HepG2 (cell line): ENCODE data around the gene NOTUM. TPM values are rescaled to one million over a fixed set of nuclear protein-coding genes. Genes with fewer than 3 reads are reported as not detected.

Experiments used
- ADNP ChIP-seq: sonication (generic); formaldehyde crosslinking; IDR thresholded peaks from 2 replicates; pipeline ENCODE4 v1.4.0; 2020; ENCODE audit warnings: missing genetic modification reagents
- FOXC1 ChIP-seq: sonication (generic); formaldehyde crosslinking; IDR thresholded peaks from 2 replicates; pipeline ENCODE4 v1.8.0; 2022; ENCODE audit warnings: mild to moderate bottlenecking, missing genetic modification reagents, borderline replicate concordance
- POGZ ChIP-seq: sonication (generic); formaldehyde crosslinking; IDR thresholded peaks from 2 replicates; pipeline ENCODE4 v1.4.0; 2020; ENCODE audit warnings: mild to moderate bottlenecking, missing genetic modification reagents
- SMARCC2 ChIP-seq: fragments of 450-650 bp; IDR thresholded peaks from 2 replicates; pipeline ENCODE4 v1.6.1; 2017; ENCODE audit warnings: antibody characterized with exemption, mild to moderate bottlenecking
- SP140L ChIP-seq: sonication (generic); formaldehyde crosslinking; IDR thresholded peaks from 2 replicates; pipeline ENCODE4 v1.4.0; 2020; ENCODE audit warnings: missing genetic modification reagents, borderline replicate concordance
- ZFY ChIP-seq: sonication (generic); formaldehyde crosslinking; IDR thresholded peaks from 2 replicates; pipeline ENCODE4 v1.4.0; 2020; ENCODE audit warnings: missing genetic modification reagents
- ZNF17 ChIP-seq: sonication (generic); formaldehyde crosslinking; IDR thresholded peaks from 2 replicates; pipeline ENCODE4 v1.5.0; 2020; ENCODE audit warnings: mild to moderate bottlenecking, missing genetic modification reagents
- ZNF20 ChIP-seq: sonication (generic); formaldehyde crosslinking; IDR thresholded peaks from 2 replicates; pipeline ENCODE4 v1.4.0; 2020; ENCODE audit warnings: mild to moderate bottlenecking, moderate library complexity, missing genetic modification reagents
- ZNF350 ChIP-seq: sonication (generic); formaldehyde crosslinking; IDR thresholded peaks from 2 replicates; pipeline ENCODE4 v1.4.0; 2020; ENCODE audit warnings: mild to moderate bottlenecking, low read depth, missing genetic modification reagents, borderline replicate concordance
- polyA plus RNA-seq, 8 experiments: library from polyadenylated mRNA; depleted of rRNA in 3 of 8; stranded (reverse) in 7 of 8; unstranded in 1 of 8; fragments of >200 nt; fragmentation: Illumina TruSeq in 4 of 8; extraction: Trizol in 4 of 8; gene quantifications; 2 replicates each; pipeline versions ENCODE4 v1.2.1 to v1.2.3, GENCODE V29; 2011 to 2016; ENCODE audit warnings: low read depth in 4 of 8, missing spikeins in 1 of 8, mixed read lengths in 1 of 8; ENCODE audit not compliant: insufficient read depth in 1 of 8
- total RNA-seq, 5 experiments: library from RNA; depleted of rRNA; stranded (reverse); fragments of >200 nt; fragmentation: Illumina TruSeq; extraction: Trizol; gene quantifications; 2 replicates each; pipeline ENCODE4 v1.2.3, GENCODE V29; 2016; ENCODE audit warnings: low read depth in 1 of 5
- TF ChIP-seq, protein P1 (sequence below), 2 experiments: fragments of 450-650 bp in 1 of 2; sonication (generic) in 1 of 2; formaldehyde crosslinking in 1 of 2; IDR thresholded peaks; 2 replicates each; pipeline versions ENCODE4 v1.6.1 to v1.8.0; 2016 to 2022; ENCODE audit warnings: antibody characterized with exemption in 1 of 2, mild to moderate bottlenecking in 1 of 2, missing genetic modification reagents in 1 of 2
- TF ChIP-seq, protein P2 (sequence below): sonication (generic); formaldehyde crosslinking; IDR thresholded peaks from 2 replicates; pipeline ENCODE4 v1.4.0; 2020; ENCODE audit warnings: mild to moderate bottlenecking, missing genetic modification reagents
- TF ChIP-seq, protein P3 (sequence below): sonication (generic); formaldehyde crosslinking; IDR thresholded peaks from 2 replicates; pipeline ENCODE4 v1.5.0; 2020; ENCODE audit warnings: missing genetic modification reagents

The NOTUM gene
- total and polyA plus RNA-seq, 2 of the 13 experiments (the other 11 are each of a cell fraction or from before 2014, with no cell fraction given): 150 to 160 TPM

DNA sequence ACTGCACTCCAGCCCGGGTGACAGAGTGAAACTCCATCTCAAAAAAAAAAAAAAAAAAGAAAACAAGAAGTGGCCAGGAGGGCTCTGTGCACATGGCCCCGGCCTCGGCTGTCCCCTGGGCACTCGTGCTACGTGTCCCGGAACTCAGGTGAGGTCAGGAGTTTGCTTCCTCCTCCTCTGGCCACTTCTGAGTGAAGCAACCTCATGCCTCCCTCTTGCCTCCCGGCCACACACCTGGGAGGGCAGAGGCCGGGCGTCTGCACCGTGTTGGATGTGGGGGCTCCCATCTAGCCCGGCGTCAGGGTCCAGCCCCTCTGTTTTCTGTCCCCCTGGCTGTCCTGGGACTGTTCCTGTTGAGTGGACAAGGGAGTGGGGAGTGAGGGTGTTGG is 38.6 kb upstream of the NOTUM start (continued):
- TF ChIP-seq, protein P1, sequence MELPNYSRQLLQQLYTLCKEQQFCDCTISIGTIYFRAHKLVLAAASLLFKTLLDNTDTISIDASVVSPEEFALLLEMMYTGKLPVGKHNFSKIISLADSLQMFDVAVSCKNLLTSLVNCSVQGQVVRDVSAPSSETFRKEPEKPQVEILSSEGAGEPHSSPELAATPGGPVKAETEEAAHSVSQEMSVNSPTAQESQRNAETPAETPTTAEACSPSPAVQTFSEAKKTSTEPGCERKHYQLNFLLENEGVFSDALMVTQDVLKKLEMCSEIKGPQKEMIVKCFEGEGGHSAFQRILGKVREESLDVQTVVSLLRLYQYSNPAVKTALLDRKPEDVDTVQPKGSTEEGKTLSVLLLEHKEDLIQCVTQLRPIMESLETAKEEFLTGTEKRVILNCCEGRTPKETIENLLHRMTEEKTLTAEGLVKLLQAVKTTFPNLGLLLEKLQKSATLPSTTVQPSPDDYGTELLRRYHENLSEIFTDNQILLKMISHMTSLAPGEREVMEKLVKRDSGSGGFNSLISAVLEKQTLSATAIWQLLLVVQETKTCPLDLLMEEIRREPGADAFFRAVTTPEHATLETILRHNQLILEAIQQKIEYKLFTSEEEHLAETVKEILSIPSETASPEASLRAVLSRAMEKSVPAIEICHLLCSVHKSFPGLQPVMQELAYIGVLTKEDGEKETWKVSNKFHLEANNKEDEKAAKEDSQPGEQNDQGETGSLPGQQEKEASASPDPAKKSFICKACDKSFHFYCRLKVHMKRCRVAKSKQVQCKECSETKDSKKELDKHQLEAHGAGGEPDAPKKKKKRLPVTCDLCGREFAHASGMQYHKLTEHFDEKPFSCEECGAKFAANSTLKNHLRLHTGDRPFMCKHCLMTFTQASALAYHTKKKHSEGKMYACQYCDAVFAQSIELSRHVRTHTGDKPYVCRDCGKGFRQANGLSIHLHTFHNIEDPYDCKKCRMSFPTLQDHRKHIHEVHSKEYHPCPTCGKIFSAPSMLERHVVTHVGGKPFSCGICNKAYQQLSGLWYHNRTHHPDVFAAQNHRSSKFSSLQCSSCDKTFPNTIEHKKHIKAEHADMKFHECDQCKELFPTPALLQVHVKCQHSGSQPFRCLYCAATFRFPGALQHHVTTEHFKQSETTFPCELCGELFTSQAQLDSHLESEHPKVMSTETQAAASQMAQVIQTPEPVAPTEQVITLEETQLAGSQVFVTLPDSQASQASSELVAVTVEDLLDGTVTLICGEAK (IDR thresholded peaks at IDR 0.05): no peak
- TF ChIP-seq, protein P1 (CRISPR knock-in tag; IDR thresholded peaks at IDR 0.05): no peak; the same call in 1 of the 2 replicates
- TF ChIP-seq ZNF20 (CRISPR knock-in tag) (no peak), ZNF17 (CRISPR knock-in tag) (no peak), SMARCC2 (no peak), ADNP (CRISPR knock-in tag) (no peak), ZFY (no peak), POGZ (CRISPR knock-in tag) (no peak), FOXC1 (no peak), SP140L (CRISPR knock-in tag) (no peak), ZNF350 (CRISPR knock-in tag) (no peak)
- TF ChIP-seq, protein P2, sequence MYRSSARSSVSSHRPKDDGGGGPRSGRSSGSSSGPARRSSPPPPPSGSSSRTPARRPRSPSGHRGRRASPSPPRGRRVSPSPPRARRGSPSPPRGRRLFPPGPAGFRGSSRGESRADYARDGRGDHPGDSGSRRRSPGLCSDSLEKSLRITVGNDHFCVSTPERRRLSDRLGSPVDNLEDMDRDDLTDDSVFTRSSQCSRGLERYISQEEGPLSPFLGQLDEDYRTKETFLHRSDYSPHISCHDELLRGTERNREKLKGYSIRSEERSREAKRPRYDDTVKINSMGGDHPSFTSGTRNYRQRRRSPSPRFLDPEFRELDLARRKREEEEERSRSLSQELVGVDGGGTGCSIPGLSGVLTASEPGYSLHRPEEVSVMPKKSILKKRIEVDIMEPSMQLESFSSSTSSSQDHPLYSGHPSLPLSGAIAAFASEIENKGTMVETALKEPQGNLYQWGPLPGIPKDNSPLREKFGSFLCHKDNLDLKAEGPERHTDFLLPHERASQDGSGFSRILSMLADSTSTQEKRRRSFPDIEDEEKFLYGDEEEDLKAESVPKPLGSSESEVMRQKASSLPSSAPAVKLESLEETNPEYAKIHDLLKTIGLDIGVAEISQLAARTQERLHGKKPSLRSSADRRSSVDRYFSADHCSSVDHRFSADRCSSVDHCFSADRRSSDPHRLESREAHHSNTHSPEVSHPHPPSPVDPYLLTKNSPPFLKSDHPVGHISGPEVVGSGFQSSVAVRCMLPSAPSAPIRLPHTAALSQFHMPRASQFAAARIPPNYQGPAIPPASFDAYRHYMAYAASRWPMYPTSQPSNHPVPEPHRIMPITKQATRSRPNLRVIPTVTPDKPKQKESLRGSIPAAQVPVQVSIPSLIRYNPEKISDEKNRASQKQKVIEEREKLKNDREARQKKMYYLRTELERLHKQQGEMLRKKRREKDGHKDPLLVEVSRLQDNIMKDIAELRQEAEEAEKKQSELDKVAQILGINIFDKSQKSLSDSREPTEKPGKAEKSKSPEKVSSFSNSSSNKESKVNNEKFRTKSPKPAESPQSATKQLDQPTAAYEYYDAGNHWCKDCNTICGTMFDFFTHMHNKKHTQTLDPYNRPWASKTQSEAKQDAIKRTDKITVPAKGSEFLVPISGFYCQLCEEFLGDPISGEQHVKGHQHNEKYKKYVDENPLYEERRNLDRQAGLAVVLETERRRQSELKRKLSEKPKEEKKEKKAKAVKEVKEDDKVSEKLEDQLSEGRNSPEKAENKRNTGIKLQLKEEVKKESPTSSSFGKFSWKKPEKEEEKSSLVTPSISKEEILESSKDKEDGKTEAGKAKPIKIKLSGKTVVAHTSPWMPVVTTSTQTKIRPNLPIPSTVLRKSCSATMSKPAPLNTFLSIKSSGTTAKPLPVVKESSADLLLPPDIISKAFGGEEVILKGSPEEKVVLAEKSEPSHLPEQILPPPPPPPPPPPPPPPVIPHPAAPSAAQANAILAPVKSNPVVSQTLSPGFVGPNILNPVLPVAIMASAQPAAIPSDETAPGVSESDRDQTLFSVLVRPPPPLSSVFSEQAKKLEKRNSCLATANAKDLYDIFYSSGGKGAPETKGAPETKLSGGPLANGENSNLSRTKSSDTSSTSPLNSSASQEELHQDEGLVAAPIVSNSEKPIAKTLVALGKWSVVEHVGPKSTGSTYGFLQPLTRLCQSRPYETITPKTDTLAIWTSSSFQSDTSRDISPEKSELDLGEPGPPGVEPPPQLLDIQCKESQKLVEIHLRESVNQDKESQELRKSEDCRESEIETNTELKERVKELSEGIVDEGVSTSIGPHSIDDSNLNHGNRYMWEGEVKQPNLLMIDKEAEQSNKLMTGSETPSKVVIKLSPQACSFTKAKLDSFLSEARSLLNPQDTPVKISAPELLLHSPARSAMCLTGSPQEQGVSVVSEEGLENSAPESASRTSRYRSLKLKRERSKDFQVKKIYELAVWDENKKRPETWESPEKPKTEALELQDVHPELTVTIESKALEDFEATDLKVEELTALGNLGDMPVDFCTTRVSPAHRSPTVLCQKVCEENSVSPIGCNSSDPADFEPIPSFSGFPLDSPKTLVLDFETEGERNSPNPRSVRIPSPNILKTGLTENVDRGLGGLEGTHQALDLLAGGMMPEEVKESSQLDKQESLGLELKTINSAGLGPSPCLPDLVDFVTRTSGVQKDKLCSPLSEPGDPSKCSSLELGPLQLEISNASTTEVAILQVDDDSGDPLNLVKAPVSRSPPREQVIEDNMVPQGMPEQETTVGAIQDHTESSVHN (CRISPR knock-in tag): no peak
- TF ChIP-seq, protein P3, sequence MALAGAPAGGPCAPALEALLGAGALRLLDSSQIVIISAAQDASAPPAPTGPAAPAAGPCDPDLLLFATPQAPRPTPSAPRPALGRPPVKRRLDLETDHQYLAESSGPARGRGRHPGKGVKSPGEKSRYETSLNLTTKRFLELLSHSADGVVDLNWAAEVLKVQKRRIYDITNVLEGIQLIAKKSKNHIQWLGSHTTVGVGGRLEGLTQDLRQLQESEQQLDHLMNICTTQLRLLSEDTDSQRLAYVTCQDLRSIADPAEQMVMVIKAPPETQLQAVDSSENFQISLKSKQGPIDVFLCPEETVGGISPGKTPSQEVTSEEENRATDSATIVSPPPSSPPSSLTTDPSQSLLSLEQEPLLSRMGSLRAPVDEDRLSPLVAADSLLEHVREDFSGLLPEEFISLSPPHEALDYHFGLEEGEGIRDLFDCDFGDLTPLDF (CRISPR knock-in tag): no peak
